Loucy (cell line): ENCODE data around the gene DUSP3.

Experiments
- CTCF ChIP-seq: fragments of 200-600 bp; sonication (generic); conservative IDR thresholded peaks from 2 replicates; pipeline ENCODE4 v1.5.1; 2014; ENCODE audit warnings: mild to moderate bottlenecking, antibody characterized with exemption, low read length
- EZH2phosphoT487 ChIP-seq: fragments of 200-600 bp; IDR thresholded peaks from 2 replicates; pipeline ENCODE4 v1.6.1; 2018; ENCODE audit warnings: antibody characterized with exemption, mild to moderate bottlenecking, moderate library complexity, borderline replicate concordance

DNA sequence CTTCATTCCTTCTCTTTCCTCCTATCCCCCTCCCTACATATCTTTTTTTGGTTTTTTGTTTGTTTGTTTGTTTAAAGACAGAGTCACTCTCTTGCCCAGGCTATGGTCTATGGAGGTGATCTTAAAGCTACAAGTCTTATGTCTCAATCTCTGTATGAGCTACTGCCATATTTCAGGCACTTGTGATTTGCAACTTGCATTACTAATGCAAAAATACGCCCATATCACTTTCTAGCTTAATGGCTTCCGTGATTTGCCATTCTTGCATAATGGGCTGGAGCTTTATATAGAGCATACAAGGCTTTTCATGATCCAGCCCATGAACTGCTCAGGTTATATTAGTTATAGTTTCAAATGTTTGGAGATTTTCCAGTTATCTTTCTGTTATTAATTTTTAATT, 9.0 kb upstream of the DUSP3 start:
- TF ChIP-seq CTCF (no peak), EZH2phosphoT487 (no peak)
